ENCODE results near the gene TSPAN2. TPM values are rescaled to one million over a fixed set of nuclear protein-coding genes. Genes with fewer than 3 reads are reported as not detected.

TSPAN2 gene
- 6.0 and 7.7 TPM in 2 replicates for total RNA-seq (2022)
- percentile 50 among the genes with signal in this experiment for Bru-seq, nascent RNA
- BruChase-seq, experiment 1, labeled RNA remaining after a 6-hour chase: percentile 43 among the genes with signal in this experiment
- BruChase-seq, experiment 2, labeled RNA remaining after a 2-hour chase: percentile 44 among the genes with signal in this experiment
- long read RNA-seq, partial matches to known transcripts: 0 of 4 reads
- long read RNA-seq, other reads (novel, unspliced or antisense): 1 of 4 reads

GRCh38 chr1:115089420-115090185 lies at the start of gene TSPAN2:
Gene TSPAN2 (minus strand): TSS chr1:115089503. CDS start chr1:115089432, 71 bp downstream.
- TF ChIP-seq CTCF (IDR thresholded peaks at IDR 0.05; ENCODE audit: unreplicated experiment): peak; percentile 18
- Mint-ChIP-seq H3K27me3 (ENCODE audit: unreplicated experiment) (no peaks in the 10 kb centered on the region), H3K4me3 (ENCODE audit: low read depth, unreplicated experiment) (peak within 1 kb of the TSS; percentile 76), H3K9me3 (ENCODE audit: low read depth, unreplicated experiment) (no peaks in the 10 kb centered on the region), H3K4me1 (ENCODE audit: low read depth, unreplicated experiment) (peaks cover 12% of the 10 kb centered on the region), H3K27ac (ENCODE audit: unreplicated experiment) (peak within 1 kb of the TSS; percentile 66), H3K36me3 (ENCODE audit: insufficient read depth, unreplicated experiment) (peaks cover 19% of the 10 kb centered on the region)
- peak; percentile 81 for DNase-seq
- TSS peak; percentile 86 for BruUV-seq (replicated peaks)
- CTCF ChIA-PET: interaction anchor here (1.0 kb wide), 1 partner anchor 380 kb away, joined by 4 read pairs; no protein-coding TSS in a partner anchor
- intact Hi-C loops (cut with micrococcal nuclease; ENCODE audit: unreplicated experiment): no loop called here

GRCh38 chr1:115138973-115139372 lies 49.7 kb upstream of the TSPAN2 start:
- peaks cover 21% of the 10 kb centered on the region for H3K4me1 Mint-ChIP-seq (ENCODE audit: low read depth, unreplicated experiment)
- CTCF ChIA-PET: interaction anchor here (1.2 kb wide), 1 partner anchor 331 kb away, joined by 6 read pairs; no protein-coding TSS in a partner anchor

GRCh38 chr1:115138271-115138670 lies 49.0 kb upstream of the TSPAN2 start:
- Mint-ChIP-seq H3K27ac (ENCODE audit: unreplicated experiment) (peak overlapping the region; percentile 24), H3K27me3 (ENCODE audit: unreplicated experiment) (peaks cover 14% of the 10 kb centered on the region), H3K4me3 (ENCODE audit: low read depth, unreplicated experiment) (no peak overlapping the region), H3K9me3 (ENCODE audit: low read depth, unreplicated experiment) (no peaks in the 10 kb centered on the region), H3K36me3 (ENCODE audit: insufficient read depth, unreplicated experiment) (no peaks in the 10 kb centered on the region), H3K4me1 (ENCODE audit: low read depth, unreplicated experiment) (peaks cover 28% of the 10 kb centered on the region)
- CTCF ChIA-PET: interaction anchor here (0.8 kb wide), 1 partner anchor 363 kb away, joined by 3 read pairs; no protein-coding TSS in a partner anchor
- BruUV-seq (replicated peaks): no TSS peak
- intact Hi-C loops (cut with micrococcal nuclease; ENCODE audit: unreplicated experiment): loop anchor here (5.0 kb wide), 1 partner anchor 459 kb away; no protein-coding TSS in a partner anchor
- TF ChIP-seq CTCF (IDR thresholded peaks at IDR 0.05; ENCODE audit: unreplicated experiment): no peak
- no peak for DNase-seq

More at GRCh38 chr1:115138973-115139372, 49.7 kb upstream of the TSPAN2 start:
- H3K4me3 Mint-ChIP-seq (ENCODE audit: low read depth, unreplicated experiment): no peak overlapping the region
- peak; percentile 80 for DNase-seq
- H3K27ac Mint-ChIP-seq (ENCODE audit: unreplicated experiment): no peak overlapping the region
- no TSS peak for BruUV-seq (replicated peaks)
- no peaks in the 10 kb centered on the region for H3K9me3 Mint-ChIP-seq (ENCODE audit: low read depth, unreplicated experiment)
- intact Hi-C loops (cut with micrococcal nuclease; ENCODE audit: unreplicated experiment): loop anchor here (1.0 to 5.0 kb wide), 2 partner anchors 330 to 458 kb away; no protein-coding TSS in a partner anchor
- peaks cover 14% of the 10 kb centered on the region for H3K27me3 Mint-ChIP-seq (ENCODE audit: unreplicated experiment)
- TF ChIP-seq CTCF (IDR thresholded peaks at IDR 0.05; ENCODE audit: unreplicated experiment): peak; percentile 67
- no peaks in the 10 kb centered on the region for H3K36me3 Mint-ChIP-seq (ENCODE audit: insufficient read depth, unreplicated experiment)

GRCh38 chr1:115137191-115137590 lies 47.9 kb upstream of the TSPAN2 start:
- intact Hi-C loops (cut with micrococcal nuclease; ENCODE audit: unreplicated experiment): loop anchor here (5.0 kb wide), 1 partner anchor 460 kb away; no protein-coding TSS in a partner anchor
- H3K4me3 Mint-ChIP-seq (ENCODE audit: low read depth, unreplicated experiment): no peak overlapping the region
- no peak for DNase-seq
- H3K27ac Mint-ChIP-seq (ENCODE audit: unreplicated experiment): no peak overlapping the region
- H3K36me3 Mint-ChIP-seq (ENCODE audit: insufficient read depth, unreplicated experiment): no peaks in the 10 kb centered on the region
- peaks cover 14% of the 10 kb centered on the region for H3K27me3 Mint-ChIP-seq (ENCODE audit: unreplicated experiment)
- no TSS peak for BruUV-seq (replicated peaks)
- peaks cover 33% of the 10 kb centered on the region for H3K4me1 Mint-ChIP-seq (ENCODE audit: low read depth, unreplicated experiment)
- CTCF ChIA-PET: interaction anchor here (0.8 to 1.6 kb wide), 3 partner anchors 326 to 364 kb away, joined by 3 to 4 read pairs (median 3); no protein-coding TSS in a partner anchor
- TF ChIP-seq CTCF (IDR thresholded peaks at IDR 0.05; ENCODE audit: unreplicated experiment): no peak
- H3K9me3 Mint-ChIP-seq (ENCODE audit: low read depth, unreplicated experiment): no peaks in the 10 kb centered on the region
